Measurements from ENCODE around the gene NARF. TPM values are rescaled to one million over a fixed set of nuclear protein-coding genes. Genes with fewer than 3 reads are reported as not detected.
"Not testable (repeated sequence)": the region's sequence is repeated elsewhere in the genome, so short reads cannot be mapped to it uniquely, and the experiment has no call there.

NARF gene
- total RNA-seq, 1 donor from 2014 or later, result 80.0 TPM

DNA sequence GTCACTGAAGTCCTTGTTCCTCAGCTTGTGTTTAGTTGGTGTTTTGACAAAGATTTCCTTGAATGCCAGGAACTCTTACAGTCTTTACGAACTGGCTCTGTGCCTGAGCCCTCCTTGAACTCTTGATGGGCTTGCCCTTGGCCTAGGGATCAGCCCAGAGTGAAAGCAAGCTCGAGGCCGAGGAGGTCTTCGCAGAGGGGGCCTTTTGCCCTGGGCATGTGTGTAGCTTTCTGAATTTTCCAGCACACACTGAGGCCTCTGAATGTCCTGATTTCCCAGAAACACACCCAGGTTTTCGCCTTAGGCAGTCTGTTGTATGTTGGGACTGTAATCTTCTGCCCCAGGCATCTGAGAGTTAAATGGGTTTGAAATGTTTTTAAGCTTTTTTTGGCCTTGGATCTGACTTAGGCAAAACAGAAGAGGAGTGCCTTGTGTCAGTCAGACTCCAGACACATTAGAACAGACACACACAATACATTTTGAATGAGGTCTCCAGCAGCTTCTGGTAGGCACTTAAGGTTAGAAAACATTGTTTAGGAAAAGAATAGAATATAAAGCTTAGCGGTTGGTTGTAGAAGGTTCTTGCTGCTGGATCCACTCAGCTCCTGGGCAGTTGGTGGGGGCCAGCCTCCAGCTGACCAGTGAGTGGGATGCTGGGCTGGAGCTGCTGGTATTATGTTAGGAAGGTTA, 78.1 kb downstream of the NARF start:
- no peak for DNase-seq (ENCODE audit: low spot score)

DNA sequence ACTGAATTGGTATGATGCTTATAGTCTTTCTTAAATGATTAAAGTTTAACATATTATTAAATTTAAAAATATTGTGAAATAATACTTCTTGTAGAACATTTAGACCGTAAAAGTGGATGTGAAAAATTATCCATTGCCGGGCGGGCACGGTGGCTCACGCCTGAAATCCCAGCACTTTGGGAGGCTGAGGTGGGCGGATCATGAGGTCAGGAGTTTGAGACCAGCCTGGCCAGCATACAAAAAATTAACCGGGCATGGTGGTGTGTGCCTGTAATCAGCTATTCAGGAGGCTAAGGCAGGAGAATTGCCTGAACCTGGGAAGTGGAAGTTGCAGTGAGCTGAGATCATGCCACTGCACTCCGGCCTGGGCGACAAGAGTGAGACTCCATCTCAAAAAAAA, 78.7 kb downstream of the NARF start:
- DNase-seq (ENCODE audit: low spot score), result not testable (repeated sequence)

DNA sequence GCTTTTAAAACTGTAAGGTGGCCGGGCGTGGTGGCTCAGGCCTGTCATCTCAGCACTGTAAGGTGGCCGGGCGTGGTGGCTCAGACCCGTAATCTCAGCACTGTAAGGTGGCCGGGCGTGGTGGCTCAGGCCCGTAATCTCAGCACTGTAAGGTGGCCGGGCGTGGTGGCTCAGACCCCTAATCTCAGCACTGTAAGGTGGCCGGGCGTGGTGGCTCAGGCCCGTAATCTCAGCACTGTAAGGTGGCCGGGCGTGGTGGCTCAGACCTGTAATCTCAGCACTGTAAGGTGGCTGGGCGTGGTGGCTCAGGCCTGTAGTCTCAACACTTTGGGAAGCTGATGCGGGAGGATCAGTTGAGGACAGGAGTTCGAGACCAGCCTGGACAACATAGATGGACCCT, 80.5 kb downstream of the NARF start:
- DNase-seq (ENCODE audit: low spot score), result not testable (repeated sequence)

Other genes starting within 250 kb of the NARF start
- 56.9 TPM for gene CCDC57, start 245.9 kb upstream of the NARF start, total RNA-seq
- gene SLC16A3, start 229.7 kb upstream of the NARF start, total RNA-seq, result 95.7 TPM
- 161 TPM for gene CSNK1D, start 185.0 kb upstream of the NARF start, total RNA-seq
- gene CD7, start 141.1 kb upstream of the NARF start, total RNA-seq, result 12.0 TPM
- gene SECTM1, start 125.0 kb upstream of the NARF start, total RNA-seq, result 8.5 TPM
- not detected for gene TEX19, start 99.5 kb upstream of the NARF start, total RNA-seq
- not detected for gene UTS2R, start 87.0 kb upstream of the NARF start, total RNA-seq
- gene HEXD, start 40.4 kb upstream of the NARF start, total RNA-seq, result 55.1 TPM
- gene OGFOD3, start 40.2 kb upstream of the NARF start, total RNA-seq, result 45.6 TPM
- gene CYBC1, start 8.0 kb upstream of the NARF start, total RNA-seq, result 114 TPM
- 51.0 TPM for gene FOXK2, start 61.0 kb downstream of the NARF start, total RNA-seq
- gene WDR45B, start 189.7 kb downstream of the NARF start, total RNA-seq, result 86.6 TPM
- gene RAB40B, start 240.0 kb downstream of the NARF start, total RNA-seq, result 27.6 TPM

Data from mucosa of gallbladder (tissue), 1 donor.